Vagina (tissue), 2 donors: ENCODE measurements around the gene SAAL1. TPM values are rescaled to one million over a fixed set of nuclear protein-coding genes. Genes with fewer than 3 reads are reported as not detected.

ENCODE experiments used
- DNase-seq, 2 donors: peaks; one replicate each; pipeline ENCODE4 v3.0.0-alpha.2; 2017; ENCODE audit errors: extremely low spot score in 2 of 2
- H3K27ac ChIP-seq: fragments of 200-600 bp; sonication (generic); one replicate; pipeline ENCODE4 v1.5.1; 2019
- H3K27me3 ChIP-seq: fragments of 200-600 bp; sonication (generic); one replicate; pipeline ENCODE4 v1.5.1; 2019
- H3K36me3 ChIP-seq, 2 donors: fragments of 200-600 bp; sonication (generic); one replicate each; pipeline ENCODE4 v1.5.1; 2017 to 2019
- H3K4me1 ChIP-seq: fragments of 200-600 bp; sonication (generic); one replicate; pipeline ENCODE4 v1.5.1; 2019
- H3K4me3 ChIP-seq, 2 donors: fragments of 200-600 bp; sonication (generic); 1 replicate in 1 of 2; 2 replicates in 1 of 2; pipeline ENCODE4 v1.5.1; 2016 to 2019
- H3K9me3 ChIP-seq: fragments of 200-600 bp; sonication (generic); one replicate; pipeline ENCODE4 v1.5.1; 2019
- POLR2A ChIP-seq, 2 donors: fragments of 450-650 bp; IDR thresholded peaks; one replicate each; pipeline ENCODE4 v1.6.1; 2017; ENCODE audit warnings: antibody characterized with exemption in 2 of 2, mild to moderate bottlenecking in 2 of 2, moderate library complexity in 2 of 2
- POLR2AphosphoS5 ChIP-seq, 2 donors: sonication (generic); formaldehyde crosslinking; IDR thresholded peaks; one replicate each; pipeline ENCODE4 v1.9.0; 2017; ENCODE audit warnings: antibody characterized with exemption in 2 of 2, mild to moderate bottlenecking in 2 of 2, low read depth in 1 of 2; ENCODE audit not compliant: insufficient read depth in 1 of 2
- intact Hi-C: fragments of 100-400 bp; cut with DNase I; formaldehyde crosslinking; loops from one replicate; pipeline ENCODE4 v1.15.1; 2023
- total RNA-seq: library from RNA; depleted of rRNA; stranded (reverse); fragments of >200 nt; gene quantifications from one replicate; pipeline ENCODE4 v1.2.3, GENCODE V29; 2016
- TF ChIP-seq, protein P1 (sequence below), 3 experiments: fragments of 450-650 bp in 2 of 3; fragments of 200-600 bp in 1 of 3; sonication (generic) in 1 of 3; IDR thresholded peaks; one replicate each; pipeline ENCODE4 v1.5.1; 2017 to 2019; ENCODE audit warnings: antibody characterized with exemption in 3 of 3, mild to moderate bottlenecking in 2 of 3, moderate library complexity in 2 of 3

SAAL1 gene
- total RNA-seq, 1 donor from 2014 or later, result 15.2 TPM

DNA sequence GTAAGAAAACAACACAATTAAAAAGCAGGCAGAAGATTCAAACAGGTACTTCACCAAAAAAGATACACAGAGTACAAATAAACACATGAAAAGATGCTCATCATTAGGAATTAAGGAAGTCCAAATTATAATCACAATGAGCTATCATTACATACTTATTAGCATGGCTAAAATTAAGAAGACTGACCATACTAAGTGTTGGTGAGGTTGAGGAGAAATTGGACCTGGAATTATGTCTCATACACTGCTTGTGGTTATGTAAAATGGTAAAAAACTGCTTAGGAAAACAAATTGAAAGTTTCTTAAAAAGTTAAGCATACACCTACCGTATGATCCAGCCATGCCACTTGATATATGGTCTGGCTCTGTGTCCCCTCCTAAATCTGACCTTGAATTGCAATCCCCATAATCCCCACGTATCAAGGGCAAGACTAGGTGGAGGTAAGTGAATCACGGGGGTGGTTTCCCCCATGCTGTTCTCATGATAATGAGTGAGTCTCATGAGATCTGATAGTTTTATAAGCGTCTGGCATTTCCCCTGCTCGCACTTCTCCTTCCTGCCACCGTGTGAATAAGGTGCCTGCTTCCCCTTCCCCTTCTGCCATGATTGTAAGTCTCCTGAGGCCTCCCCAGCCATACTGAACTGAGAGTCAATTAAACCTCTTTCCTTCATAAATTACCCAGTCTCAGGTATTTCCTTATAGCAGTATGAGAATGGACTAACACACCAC is 4.8 kb downstream of the SAAL1 start:
- Histone ChIP-seq H3K27ac (no peak overlapping the region), H3K4me3 (no peak overlapping the region), H3K27me3 (no peaks in the 10 kb centered on the region), H3K36me3 (peaks cover 0 to 9% of the 10 kb centered on the region in 2 donors), H3K9me3 (no peaks in the 10 kb centered on the region), H3K4me1 (peaks cover 16% of the 10 kb centered on the region)
- intact Hi-C loops, result no loop called here
- TF ChIP-seq POLR2A (IDR thresholded peaks at IDR 0.05) (no peak), POLR2AphosphoS5 (IDR thresholded peaks at IDR 0.05; ENCODE audit: insufficient read depth in 1 of 2, low read depth in 1 of 2) (no peak)
- TF ChIP-seq, protein P1, sequence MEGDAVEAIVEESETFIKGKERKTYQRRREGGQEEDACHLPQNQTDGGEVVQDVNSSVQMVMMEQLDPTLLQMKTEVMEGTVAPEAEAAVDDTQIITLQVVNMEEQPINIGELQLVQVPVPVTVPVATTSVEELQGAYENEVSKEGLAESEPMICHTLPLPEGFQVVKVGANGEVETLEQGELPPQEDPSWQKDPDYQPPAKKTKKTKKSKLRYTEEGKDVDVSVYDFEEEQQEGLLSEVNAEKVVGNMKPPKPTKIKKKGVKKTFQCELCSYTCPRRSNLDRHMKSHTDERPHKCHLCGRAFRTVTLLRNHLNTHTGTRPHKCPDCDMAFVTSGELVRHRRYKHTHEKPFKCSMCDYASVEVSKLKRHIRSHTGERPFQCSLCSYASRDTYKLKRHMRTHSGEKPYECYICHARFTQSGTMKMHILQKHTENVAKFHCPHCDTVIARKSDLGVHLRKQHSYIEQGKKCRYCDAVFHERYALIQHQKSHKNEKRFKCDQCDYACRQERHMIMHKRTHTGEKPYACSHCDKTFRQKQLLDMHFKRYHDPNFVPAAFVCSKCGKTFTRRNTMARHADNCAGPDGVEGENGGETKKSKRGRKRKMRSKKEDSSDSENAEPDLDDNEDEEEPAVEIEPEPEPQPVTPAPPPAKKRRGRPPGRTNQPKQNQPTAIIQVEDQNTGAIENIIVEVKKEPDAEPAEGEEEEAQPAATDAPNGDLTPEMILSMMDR (IDR thresholded peaks at IDR 0.05), result no peak
- no peak for DNase-seq

DNA sequence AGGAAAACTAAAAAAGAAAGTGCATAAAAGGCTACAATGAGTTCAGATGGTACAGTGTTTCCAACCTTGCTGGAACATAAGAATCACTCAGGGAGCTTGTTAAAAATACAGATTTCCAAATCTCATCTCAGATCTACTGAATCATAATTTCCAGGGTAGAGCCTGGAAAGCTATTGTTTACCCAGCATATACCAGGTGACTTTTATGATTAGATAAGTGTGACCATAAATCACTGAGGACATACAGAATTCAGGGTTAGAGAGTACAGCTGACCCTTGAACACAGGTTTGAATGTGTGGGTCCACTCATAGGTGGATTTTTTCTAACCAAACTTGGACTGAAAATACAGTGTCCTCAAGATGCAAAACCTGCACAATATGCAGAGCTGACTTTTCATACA is 11.9 kb downstream of the SAAL1 start:
- DNase-seq, result no peak
- Histone ChIP-seq H3K36me3 (peaks cover 0 to 64% of the 10 kb centered on the region in 2 donors), H3K4me1 (no peaks in the 10 kb centered on the region), H3K27me3 (no peaks in the 10 kb centered on the region), H3K27ac (no peak overlapping the region), H3K9me3 (no peaks in the 10 kb centered on the region), H3K4me3 (no peak overlapping the region)
- intact Hi-C loops, result no loop called here
- no peak for TF ChIP-seq POLR2A (IDR thresholded peaks at IDR 0.05)
- TF ChIP-seq POLR2AphosphoS5 (IDR thresholded peaks at IDR 0.05; ENCODE audit: insufficient read depth in 1 of 2, low read depth in 1 of 2), result no peak
- TF ChIP-seq, protein P1 (IDR thresholded peaks at IDR 0.05), result no peak

DNA sequence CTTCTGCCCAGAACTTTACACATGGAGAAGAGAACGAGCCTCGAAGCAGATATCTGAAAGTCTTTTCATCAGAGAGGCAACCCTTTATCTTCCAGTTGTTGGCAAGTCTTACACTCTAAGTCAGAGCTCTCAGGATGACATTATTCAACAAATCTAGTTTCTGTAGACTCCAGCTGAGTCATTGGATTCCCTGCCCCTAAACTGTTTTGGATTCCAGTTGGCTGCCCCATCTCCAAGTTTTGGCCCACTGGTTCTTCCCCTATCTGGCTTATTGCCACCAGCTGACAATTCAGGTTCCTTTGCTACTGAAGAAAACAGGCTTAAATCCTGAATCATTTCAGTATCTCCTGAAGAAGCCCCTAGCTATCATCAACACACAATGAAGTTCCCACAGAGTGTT is 14.2 kb downstream of the SAAL1 start:
- Histone ChIP-seq H3K27me3 (no peaks in the 10 kb centered on the region), H3K4me1 (no peaks in the 10 kb centered on the region), H3K36me3 (peaks cover 0 to 75% of the 10 kb centered on the region in 2 donors), H3K27ac (no peak overlapping the region), H3K9me3 (no peaks in the 10 kb centered on the region), H3K4me3 (no peak overlapping the region)
- no peak for DNase-seq
- no peak for TF ChIP-seq POLR2AphosphoS5 (IDR thresholded peaks at IDR 0.05; ENCODE audit: insufficient read depth in 1 of 2, low read depth in 1 of 2)
- TF ChIP-seq, protein P1 (IDR thresholded peaks at IDR 0.05), result no peak
- TF ChIP-seq POLR2A (IDR thresholded peaks at IDR 0.05), result no peak
- intact Hi-C loops, result no loop called here

DNA sequence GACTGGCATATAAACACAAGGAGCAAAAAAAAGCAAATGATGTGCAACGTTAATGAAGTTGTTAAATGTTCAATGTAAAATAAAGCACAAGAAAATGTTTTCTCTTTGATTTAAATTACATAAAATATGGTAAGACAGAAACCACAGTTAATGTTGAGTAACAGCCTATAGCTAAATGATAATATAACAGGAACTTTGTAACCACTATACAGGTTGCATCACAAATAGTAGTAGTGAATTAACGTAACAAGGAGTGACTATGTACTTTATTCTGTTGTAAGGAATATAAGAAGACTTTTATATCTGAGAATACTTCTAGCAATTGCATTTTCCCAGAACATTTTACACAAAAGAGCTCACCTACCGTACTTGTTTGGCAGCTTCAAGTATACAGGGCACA is 16.9 kb downstream of the SAAL1 start:
- intact Hi-C loops, result no loop called here
- DNase-seq, result no peak
- H3K27ac ChIP-seq, result no peak overlapping the region
- peaks cover 0 to 54% of the 10 kb centered on the region in 2 donors for H3K36me3 ChIP-seq
- H3K4me3 ChIP-seq, result no peak overlapping the region
- no peaks in the 10 kb centered on the region for H3K27me3 ChIP-seq
- no peaks in the 10 kb centered on the region for H3K4me1 ChIP-seq
- TF ChIP-seq POLR2A (IDR thresholded peaks at IDR 0.05) (no peak), POLR2AphosphoS5 (IDR thresholded peaks at IDR 0.05; ENCODE audit: insufficient read depth in 1 of 2, low read depth in 1 of 2) (no peak)
- TF ChIP-seq, protein P1 (IDR thresholded peaks at IDR 0.05), result no peak
- H3K9me3 ChIP-seq, result no peaks in the 10 kb centered on the region

DNA sequence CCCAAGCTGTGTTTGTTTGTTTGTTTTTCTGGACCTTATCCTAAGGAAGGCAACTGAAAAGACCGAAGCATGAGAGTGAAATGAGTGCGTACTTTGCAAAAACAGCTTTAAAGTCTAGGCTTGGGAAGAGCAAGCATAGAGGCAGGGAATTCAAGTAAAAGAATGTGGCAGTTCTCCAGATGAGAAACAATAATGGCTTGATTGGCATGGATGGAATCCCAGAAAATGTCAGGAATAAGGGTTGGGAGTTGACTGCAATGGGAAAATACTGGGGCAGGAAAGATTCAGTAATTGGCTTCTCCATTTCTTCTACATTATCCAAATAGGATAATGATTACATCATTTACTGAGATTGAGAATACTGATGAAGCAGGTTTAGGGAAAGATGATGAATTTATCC is 17.5 kb downstream of the SAAL1 start:
- Histone ChIP-seq H3K36me3 (peaks cover 0 to 48% of the 10 kb centered on the region in 2 donors), H3K27ac (no peak overlapping the region), H3K4me3 (no peak overlapping the region), H3K27me3 (no peaks in the 10 kb centered on the region), H3K4me1 (no peaks in the 10 kb centered on the region), H3K9me3 (no peaks in the 10 kb centered on the region)
- intact Hi-C loops, result no loop called here
- no peak for DNase-seq
- TF ChIP-seq, protein P1 (IDR thresholded peaks at IDR 0.05), result no peak
- TF ChIP-seq POLR2AphosphoS5 (IDR thresholded peaks at IDR 0.05; ENCODE audit: insufficient read depth in 1 of 2, low read depth in 1 of 2) (no peak), POLR2A (IDR thresholded peaks at IDR 0.05) (no peak)
